GM12891 (cell line): ENCODE results near the gene SNRNP25.

Source experiments
- POLR2A ChIP-seq: IDR thresholded peaks from 2 replicates; pipeline ENCODE4 v1.6.1; 2011; ENCODE audit warnings: low read depth, low read length, control low read depth
- POU2F2 ChIP-seq: IDR thresholded peaks from 2 replicates; pipeline ENCODE4 v1.6.1; 2011; ENCODE audit warnings: low read depth, mild to moderate bottlenecking, control low read depth, low read length, moderate library complexity

GRCh38 chr16:43294-43693 lies 10.3 kb upstream of the SNRNP25 start:
- TF ChIP-seq POLR2A: no peak
- no peak for TF ChIP-seq POU2F2
